Inflammatory macrophage treated with lipopolysaccharide for 1 hour (primary cell): ENCODE data around the gene CLEC16A.
"Not testable (repeated sequence)": the region's sequence is repeated elsewhere in the genome, so short reads cannot be mapped to it uniquely, and the experiment has no call there.

Experiments used
- DNase-seq, 2 donors: peaks; one replicate each; pipeline ENCODE4 v3.0.0-alpha.2; 2020 to 2022

Gene CLEC16A

GRCh38 chr16:11103301-11103700, 158.9 kb downstream of the CLEC16A start:
- not testable (repeated sequence) for DNase-seq

GRCh38 chr16:11104168-11105037, 160.0 kb downstream of the CLEC16A start:
- no peak for DNase-seq

GRCh38 chr16:11105038-11105903, 160.9 kb downstream of the CLEC16A start:
- DNase-seq = peak; percentile 86 to 93

- no peak for DNase-seq
Observed at GRCh38 chr16:11106726-11107125, 162.4 kb downstream of the CLEC16A start.

GRCh38 chr16:11107780-11108465, 163.6 kb downstream of the CLEC16A start:
- no peak for DNase-seq

- no peak for DNase-seq
Observed at GRCh38 chr16:11108466-11108805, 164.1 kb downstream of the CLEC16A start.

GRCh38 chr16:11109566-11109965, 165.2 kb downstream of the CLEC16A start:
- no peak for DNase-seq

- DNase-seq = no peak
Observed at GRCh38 chr16:11111150-11111549, 166.8 kb downstream of the CLEC16A start.

GRCh38 chr16:11111856-11112634, 167.7 kb downstream of the CLEC16A start:
- peak in 1 of 2 donors; percentile 46 for DNase-seq

- DNase-seq = no peak
Observed at GRCh38 chr16:11112723-11113348, 168.5 kb downstream of the CLEC16A start.

GRCh38 chr16:11114366-11115164, 170.2 kb downstream of the CLEC16A start:
- DNase-seq = peak; percentile 44 to 46

- DNase-seq = no peak
Observed at GRCh38 chr16:11117576-11118211, 173.3 kb downstream of the CLEC16A start.

- DNase-seq = no peak
Observed at GRCh38 chr16:11118479-11118878, 174.1 kb downstream of the CLEC16A start.

GRCh38 chr16:11121083-11121608, 176.8 kb downstream of the CLEC16A start:
- no peak for DNase-seq

GRCh38 chr16:11121914-11122692, 177.7 kb downstream of the CLEC16A start:
- DNase-seq = no peak

GRCh38 chr16:11123666-11124065, 179.3 kb downstream of the CLEC16A start:
- DNase-seq = no peak

- no peak for DNase-seq
Observed at GRCh38 chr16:11125936-11126335, 181.6 kb downstream of the CLEC16A start.

GRCh38 chr16:11126399-11127054, 182.2 kb downstream of the CLEC16A start:
- DNase-seq = peak; percentile 41 to 68
